Hematopoietic multipotent progenitor cell (in vitro differentiated cells): ENCODE results near the gene CST7. TPM values are rescaled to one million over a fixed set of nuclear protein-coding genes. Genes with fewer than 3 reads are reported as not detected.
"Not testable (repeated sequence)": the region's sequence is repeated elsewhere in the genome, so short reads cannot be mapped to it uniquely, and the experiment has no call there.

Source experiments
- DNase-seq, 3 donors: peaks; one replicate each; pipeline ENCODE4 v3.0.0-alpha.2; 2011 to 2015; ENCODE audit warnings: low read depth in 2 of 3, low spot score in 2 of 3
- total RNA-seq: library from RNA; depleted of rRNA; stranded (reverse); fragments of >200 nt; gene quantifications from one replicate; pipeline ENCODE4 v1.2.3, GENCODE V29; 2012

Gene CST7
- total RNA-seq, 1 donor, result 18.6 TPM

DNA sequence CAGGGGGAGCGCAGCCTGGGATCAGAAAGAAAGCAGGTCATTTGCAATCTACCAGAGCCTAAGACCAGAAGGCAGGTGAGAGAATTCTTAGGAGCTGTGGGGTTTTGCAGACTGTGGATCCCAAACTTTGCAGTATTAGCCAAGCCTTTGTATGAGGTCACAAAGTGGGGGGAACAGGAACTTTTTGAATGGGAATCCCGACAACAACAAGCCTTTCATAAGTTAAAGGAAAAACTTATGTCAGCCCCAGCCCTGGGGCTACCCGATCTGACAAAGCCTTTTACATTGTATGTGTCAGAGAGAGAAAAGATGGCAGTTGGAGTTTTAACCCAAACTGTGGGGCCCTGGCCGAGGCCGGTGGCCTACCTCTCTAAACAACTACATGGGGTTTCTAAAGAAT, 19.8 kb upstream of the CST7 start:
- DNase-seq, result not testable (repeated sequence)

DNA sequence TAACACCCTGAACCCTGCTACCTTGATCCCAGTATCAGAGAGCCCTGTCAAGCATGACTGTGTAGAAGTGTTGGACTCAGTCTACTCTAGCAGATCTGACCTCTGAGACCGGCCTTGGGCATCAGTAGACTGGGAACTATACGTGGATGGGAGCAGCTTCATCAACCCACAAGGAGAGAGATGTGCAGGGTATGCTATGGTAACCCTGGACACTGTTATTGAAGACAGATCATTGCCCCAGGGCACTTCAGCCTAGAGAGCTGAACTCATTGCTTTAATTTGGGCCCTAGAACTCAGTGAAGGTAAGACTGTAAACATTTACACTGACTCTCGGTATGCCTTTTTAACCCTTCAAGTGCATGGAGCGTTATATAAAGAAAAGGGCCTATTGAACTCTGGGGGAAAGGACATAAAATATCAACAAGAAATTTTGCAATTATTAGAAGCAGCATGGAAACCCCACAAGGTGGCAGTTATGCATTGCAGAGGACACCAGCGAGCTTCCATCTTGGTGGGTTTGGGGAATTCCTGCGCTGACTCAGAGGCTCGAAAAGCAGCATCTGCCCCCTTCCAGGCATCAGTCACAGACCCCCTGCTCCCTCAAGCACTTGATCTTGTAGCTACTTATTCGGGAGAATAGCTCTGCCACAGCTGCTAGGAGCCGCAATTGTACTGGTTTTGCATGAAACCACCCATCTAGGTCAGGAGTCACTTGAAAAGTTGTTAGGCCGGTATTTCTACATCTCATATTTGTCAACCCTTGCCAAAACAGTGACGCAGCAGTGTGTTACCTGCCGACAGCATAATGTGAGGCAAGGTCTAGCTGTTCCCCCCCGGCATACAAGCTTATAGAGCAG, 19.0 kb upstream of the CST7 start:
- peak in 2 of 3 donors; percentile 56 to 67 for DNase-seq

DNA sequence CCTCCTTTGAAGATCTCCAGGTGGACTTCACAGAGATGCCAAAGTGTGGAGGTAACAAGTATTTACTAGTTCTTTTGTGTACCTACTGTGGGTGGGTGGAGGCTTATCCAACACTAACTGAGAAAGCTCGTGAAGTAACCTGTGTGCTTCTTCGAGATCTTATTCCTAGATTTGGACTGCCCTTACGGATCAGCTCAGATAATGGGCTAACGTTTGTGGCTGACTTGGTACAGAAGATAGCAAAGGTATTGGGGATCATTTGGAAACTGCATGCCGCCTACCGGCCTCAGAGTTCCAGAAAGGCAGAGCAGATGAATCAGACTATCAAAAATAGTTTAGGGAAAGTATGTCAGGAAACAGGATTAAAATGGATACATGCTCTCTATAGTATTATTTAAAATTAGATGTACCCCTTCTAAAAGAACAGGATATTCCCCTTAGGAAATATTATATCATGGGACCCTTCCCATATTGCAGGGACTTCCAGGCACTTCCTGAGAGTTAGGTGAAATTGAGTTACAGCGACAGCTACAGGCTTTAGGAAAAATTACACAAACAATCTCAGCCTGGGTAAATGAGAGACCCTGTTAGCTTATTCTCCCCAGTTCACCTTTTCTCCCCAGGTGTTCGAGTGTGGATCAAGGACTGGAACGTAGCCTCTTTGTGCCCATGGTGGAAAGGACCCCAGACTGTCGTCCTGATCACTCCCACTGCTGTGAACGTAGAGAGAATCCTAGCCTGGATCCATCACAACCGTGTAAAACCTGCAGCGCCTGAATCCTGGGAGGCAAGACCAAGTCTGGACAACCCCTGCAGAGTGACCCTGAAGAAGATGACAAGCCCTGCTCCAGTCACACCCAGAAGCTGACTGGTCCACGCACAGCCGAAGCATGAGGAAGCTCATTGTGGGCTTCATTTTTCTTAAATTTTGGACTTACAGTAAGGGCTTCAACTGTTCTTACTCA, 18.1 kb upstream of the CST7 start:
- DNase-seq, result not testable (repeated sequence)

DNA sequence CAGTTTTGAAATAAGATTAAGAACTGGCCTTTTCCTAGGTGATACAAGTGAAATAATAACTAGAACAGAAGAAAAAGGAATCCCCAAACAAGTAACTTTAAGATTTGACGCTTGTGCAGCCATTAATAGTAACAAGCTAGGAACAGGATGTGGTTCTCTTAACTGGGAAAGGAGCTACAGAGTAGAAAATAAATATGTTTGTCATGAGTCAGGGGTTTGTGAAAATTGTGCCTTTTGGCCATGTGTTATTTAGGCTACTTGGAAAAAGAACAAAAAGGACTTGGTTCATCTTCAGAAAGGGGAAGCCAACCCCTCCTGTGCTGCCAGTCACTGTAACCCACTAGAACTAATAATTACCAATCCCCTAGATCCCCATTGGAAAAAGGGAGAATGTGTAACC, 17.2 kb upstream of the CST7 start:
- peak in 1 of 3 donors; percentile 45 for DNase-seq

DNA sequence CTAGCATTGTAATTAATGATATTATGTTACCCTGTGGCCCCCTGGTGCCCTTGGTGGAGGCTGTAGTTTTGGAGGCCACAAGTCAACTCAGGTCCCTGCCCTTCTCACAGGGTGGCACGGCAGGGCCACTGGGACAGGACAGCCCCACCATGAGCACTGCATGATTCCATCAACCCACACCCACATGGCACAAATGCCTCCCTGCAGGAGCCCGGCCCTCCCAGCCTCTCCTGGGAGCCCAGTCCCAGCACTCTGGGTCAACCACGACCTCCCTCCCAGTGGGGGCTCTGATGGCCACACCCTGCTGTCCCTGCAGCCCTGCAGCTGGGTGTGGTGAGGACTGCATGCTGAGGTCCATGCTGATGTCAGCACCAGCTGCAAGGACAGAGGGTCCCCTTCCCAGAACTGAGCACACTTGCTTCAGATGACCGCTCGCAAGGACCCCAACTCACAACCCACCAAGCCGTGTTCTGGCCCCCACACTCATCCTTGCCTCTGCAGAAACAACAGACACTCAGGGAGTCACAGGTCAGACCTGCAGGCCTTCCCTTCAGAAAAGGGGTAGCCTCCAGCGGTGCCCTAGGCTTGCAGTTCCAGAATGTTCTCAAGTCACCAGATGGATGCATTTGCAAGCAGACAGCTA, 15.7 kb upstream of the CST7 start:
- no peak for DNase-seq

DNA sequence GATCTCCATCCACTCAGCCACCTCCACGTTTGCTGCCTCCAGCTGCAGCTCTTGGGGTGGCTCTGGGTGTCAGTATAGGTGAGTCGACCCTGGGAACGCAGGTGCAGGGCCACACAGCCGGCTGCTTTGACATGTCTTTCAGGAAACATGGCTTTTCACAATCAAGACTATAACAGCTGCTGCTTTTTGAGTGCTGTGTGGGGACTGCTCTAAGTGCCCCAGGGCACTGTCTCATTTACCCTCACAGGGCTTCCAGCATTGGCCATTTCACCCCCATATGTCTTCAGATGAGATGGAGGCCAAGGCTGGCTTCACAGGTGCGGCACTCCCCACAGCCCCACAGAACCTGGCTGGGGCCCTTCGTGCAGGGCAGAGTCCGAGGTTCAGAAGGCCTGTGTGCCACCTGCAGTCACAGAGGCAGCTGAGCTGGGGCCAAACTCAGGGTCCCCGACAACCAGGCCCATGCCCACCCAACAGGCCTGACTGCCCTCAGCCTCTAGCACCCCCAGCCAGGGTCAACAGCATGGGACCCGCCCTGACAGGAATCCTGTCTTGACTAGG, 14.9 kb upstream of the CST7 start:
- no peak for DNase-seq

DNA sequence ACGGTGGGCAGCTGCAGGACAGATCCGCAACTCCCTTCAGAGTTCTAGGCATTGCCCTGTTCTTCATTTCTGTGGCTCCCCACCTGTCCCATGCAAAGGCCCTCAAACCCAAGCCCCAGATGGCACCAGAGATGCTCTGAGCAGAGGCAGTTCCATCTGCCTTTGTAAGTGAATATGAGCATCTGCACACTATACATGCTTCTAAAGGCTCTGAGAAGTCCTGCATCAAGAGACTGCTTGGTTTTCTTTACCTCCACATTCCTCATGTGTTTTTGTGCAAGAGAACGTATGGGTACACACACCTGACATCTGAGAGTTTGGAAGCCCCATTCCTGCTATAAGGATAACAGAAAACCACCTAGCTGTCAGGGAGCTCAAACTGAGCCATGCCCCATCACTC, 14.4 kb upstream of the CST7 start:
- DNase-seq, result no peak

DNA sequence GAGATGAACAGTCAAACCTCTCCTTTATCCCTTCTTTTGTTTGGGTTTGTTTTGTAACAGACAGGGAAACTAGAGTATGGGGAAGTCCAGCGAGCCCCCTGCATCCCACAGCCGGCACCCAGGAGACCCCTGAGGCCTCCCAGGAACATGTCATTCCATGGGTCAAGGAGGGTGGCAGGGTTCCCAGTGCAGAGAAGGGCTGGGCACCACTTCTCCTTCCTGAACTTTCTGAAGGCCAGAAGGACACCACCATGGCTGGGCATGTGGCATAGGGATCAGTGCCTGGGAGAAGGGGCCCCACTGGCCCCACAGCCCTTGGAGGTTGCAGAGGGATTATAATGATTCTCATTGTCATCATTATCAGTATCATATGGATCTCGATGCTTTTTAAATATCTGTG, 13.9 kb upstream of the CST7 start:
- no peak for DNase-seq

DNA sequence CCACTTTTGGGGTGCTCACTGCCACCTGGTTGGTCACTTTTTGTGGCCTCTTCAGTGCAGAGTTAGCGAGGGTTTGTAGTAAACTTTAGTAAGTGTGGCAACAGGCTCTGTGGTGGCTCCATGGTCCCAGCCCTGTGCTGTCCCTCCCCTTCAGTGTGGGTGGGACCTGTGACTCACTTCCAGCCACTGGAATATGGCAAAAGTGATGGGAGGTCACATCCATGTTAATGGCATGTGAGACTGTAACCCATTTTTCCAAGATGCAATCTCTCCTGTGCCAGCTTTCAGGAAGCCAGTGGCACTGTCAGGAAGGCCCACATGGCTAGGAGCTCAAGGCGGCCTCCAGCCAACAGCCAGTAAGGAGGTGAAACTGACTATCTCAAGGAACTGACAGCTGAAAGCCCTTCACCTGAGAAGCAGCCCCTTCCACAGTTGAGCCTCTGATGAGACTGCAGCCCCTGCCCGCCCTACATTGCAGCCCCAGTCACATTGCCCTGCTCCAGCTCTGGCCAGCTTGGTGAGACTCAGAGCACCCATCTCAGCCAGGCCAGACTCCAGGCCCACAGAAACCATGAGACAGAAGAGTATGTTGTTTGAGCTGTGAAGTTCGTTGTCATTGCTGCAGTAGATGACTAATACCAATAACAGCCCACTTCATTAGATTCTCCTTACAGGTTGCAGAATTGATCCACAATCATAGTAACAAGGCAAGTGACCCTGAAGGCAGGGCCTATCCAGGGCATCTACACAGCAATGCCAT, 13.1 kb upstream of the CST7 start:
- DNase-seq, result no peak

DNA sequence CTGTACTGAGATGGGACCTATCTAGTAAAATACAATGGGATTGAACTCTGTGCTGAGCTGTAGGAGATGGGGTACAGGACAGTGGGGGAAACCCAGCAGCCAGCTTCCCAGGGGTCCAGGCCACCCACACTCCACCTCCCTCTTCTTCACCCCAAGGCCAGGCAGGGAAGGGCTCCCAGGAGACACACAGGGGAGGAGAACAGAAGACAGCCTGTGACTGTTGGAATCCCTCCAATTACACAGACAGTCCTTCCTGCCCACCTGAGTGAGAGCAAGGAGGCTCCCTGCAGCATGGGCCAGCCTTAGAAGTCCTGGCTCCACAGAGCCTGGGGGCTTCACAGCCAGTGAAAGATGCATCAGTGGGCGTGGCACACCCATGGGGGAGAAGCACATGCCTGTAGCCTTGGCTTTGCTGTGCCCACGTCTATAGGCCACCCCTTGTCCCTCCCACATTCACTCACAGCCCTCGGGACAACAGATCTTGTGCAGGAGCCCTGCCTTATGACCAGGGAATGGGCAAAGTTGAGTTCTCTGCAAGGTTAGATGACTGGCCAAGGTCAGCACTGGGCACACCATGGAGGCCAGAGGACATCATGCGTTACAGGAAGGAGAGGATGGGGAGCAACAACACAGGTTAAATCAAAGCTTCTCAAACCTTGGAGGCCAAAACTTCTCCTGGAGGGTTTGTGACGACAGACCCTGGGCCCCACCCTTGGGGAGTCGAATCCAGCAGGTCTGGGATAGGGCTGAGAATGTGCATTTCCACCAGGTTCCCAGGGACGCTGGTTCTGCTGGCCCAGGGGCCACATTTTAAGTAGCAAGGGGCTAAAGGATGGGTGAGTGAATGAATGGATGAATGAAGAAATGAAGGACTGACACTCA, 12.3 kb upstream of the CST7 start:
- DNase-seq, result no peak

DNA sequence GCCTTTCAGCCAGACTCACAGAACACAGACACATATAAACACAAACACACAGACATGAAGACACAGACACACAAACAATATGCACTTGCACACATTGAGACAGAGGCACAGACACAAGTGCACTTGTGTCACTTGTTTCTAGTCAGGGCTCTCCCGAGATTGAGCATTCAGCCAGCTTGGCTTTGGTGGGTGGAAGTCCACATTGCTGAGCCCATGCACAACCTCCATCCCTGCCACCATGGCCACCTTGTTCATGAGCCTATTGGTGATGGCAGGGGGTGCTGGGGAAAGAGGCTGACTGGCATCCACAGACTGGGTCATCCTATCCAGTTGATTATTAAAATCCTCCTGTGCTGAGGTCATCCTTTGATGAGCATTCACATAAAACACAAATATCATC, 11.5 kb upstream of the CST7 start:
- no peak for DNase-seq

DNA sequence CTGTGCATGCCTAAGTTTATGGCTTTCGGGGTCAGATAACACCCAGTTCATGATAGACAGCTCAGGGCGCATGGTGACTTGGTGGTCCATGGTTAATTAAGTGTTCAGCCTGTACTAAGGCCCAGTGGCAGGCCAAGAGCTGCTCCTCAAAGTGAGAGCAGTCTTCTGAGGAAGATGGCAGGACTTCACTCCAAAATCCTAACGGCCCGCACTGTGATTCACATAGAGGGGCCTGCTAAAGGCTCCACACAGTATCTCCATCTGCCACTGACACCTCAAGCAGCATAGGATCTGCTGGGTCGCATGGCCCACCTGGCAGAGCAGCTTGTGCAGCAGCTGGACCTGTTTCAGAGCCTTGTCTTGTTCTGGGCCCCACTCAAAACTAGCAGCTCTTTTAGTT, 10.6 kb upstream of the CST7 start:
- no peak for DNase-seq

DNA sequence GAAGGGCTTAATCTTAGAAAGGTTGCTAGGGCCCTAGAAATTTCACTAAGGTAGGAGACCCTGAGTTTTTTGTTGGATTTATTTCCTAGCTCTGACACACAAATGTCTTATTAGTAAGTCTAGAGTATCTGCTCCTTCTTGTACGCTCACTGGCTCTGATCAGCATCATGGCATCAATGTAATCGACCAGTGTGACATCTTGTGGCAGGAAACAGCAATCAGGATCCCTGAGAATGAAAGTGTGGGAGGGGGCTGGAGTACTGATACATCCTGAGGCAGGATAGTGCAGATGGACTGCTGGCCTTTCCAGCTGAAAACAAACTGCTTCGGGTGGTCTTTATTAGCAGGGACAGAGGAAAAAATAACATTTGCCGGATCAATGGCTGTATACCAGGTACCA, 10.0 kb upstream of the CST7 start:
- no peak for DNase-seq

DNA sequence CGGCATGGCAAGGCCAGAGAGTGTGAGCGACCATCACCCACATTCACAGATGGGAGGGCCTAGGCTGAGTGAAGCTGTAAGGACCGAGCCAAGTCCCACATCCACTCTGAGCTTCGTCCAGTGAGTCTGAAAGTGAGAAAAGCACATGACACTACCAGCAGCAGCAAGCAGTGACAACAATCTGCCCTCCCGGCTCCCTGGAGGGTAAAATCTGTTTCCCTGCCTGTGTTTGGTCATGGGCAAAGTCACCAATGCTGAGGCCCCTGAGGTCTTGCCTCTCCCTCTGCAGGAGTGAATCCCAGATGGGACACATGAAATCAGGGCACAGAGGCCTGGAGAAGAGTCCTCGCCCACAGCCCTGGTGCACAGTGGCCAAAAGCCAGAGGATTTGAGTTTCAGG, 6.4 kb upstream of the CST7 start:
- no peak for DNase-seq

DNA sequence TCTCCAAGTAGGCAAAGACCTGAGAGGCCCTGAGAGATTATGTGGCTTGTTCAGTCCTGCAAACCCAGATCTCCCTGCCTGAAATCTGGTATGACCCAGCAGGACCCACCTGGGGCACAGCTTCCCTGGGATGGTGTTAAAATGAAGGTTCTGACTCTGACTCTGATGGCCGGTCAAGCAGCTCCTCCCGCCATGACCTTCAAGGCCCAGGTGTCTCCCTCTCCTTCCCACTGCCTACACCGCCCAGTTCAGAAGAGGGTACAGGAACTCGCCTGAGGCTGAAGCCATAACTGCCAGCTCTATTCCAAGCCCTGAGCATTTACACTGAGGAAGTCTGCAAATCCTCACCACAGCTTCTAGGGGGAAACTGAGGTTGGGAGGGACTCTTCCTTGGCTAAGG, 5.9 kb upstream of the CST7 start:
- no peak for DNase-seq

DNA sequence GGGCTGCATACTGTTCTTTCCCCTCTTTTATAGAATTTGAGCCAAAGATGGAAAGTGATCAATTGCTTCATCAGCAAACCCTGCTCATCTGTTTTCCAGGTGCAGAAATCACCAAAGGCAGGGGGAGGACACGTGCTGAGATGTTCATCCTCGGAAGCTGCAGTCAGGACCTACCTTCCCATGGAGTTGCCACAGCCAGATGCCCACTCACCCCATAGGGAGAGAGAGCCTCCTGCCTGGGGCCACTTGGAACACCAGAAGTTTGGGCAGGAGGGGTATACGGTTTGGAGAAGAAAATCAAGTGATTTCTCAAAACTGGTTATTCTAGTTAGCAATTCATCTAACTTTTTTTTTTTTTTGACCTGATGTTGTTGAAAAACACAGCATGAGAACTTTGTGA, 5.3 kb upstream of the CST7 start:
- no peak for DNase-seq

DNA sequence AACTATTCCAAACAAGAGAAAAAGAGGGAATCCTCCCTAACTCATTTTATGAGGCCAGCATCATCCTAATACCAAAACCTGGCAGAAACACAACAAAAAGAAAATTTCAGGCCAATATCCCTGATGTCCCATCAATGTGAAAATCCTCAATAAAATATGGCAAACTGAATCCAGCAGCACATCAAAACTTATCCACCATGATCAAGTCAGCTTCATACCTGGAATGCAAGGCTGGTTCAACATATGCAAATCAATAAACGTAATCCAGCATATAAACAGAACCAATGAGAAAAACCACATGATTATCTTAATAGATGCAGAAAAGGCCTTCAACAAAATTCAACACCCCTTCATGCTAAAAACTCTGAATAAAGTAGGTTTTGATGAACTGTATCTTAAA, 2.7 kb upstream of the CST7 start:
- not testable (repeated sequence) for DNase-seq

DNA sequence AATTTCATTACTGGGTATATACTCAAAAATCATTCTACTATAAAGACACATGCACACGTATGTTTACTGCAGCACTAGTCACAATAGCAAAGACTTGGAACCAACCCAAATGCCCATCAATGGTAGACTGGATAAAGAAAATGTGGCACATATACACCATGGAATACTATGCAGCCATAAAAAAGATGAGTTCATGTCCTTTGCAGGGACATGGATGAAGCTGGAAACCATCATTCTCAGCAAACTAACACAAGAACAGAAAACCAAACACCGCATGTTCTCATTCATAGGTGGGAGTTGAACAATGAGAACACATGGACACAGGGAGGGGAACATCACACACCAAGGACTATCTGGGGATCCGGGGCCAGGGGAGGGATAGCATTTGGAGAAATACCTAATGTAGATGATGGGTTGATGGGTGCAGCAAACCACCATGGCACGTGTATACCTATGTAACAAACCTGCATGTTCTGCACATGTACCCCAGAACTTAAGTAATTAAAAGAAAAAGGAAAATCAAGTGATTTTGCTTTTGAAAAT, 602 bp upstream of the CST7 start:
- DNase-seq, result not testable (repeated sequence)

DNA sequence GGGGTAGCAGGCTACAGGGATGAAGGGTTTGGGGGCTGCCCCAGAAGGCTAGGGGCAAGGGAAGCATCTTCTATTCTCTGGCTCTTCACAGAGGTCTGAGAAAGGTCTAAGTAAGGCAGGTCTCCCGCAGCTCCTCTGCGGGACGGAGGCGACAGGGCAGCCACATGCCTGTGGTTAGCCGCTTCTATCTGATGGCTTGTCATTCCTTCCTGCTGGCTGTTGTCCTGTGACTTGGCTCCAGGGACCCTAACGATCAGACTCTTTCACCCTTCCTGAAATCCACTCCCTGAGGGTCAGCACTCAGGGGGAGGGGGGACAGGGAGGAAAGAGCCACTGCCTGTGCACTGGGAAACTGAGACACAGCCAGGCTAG, 673 bp downstream of the CST7 start:
- DNase-seq, result peak in 2 of 3 donors; percentile 45 to 52
